Activated CD8-positive, alpha-beta memory T cell treated with anti-CD3 and anti-CD28 coated beads, Interleukin-2, amount 50 U/mL, for 1 hour (primary cell): ENCODE results near the gene KICS2.
"Not testable (repeated sequence)": the region's sequence is repeated elsewhere in the genome, so short reads cannot be mapped to it uniquely, and the experiment has no call there.

ENCODE experiments used
- DNase-seq: peaks from one replicate; pipeline ENCODE4 v3.0.0-alpha.2; 2020; ENCODE audit errors: extremely low read depth

The KICS2 gene

DNA sequence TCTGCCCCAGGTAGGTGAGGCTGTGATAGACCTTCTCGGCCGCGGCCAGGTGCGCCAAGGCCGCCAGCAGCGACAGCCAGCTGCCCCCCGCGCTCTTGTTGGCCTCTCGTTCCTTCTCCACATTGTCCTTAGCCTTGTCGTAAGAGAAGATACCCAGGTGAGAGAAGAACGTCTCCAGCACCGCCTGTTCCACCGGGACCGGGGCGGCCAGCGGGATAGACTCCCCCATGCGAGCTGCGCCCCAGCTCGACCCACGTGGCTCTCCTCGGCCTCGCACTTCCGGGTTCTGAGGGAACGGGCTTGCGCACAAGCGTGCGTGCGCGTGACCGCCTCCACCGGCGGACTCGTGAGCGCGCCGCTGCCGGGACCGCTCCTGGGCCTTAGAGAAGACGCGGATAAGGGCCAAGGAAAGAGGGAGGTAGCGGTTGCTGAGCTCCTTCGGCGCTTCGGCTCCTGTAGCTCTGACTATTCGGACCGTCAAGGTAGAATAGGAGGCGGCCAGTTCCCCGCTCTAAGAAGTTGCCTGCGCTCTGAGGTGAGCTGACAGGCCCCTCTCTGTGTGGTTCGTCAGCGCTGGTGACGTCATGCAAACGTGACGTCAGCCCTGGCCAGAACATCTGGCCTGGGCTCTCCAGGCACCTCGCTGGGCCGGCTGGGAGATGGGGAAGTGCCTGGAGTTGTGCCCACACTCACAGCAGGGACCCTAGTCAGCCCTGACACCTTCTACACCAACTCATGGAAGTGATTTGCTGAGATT, at the start of gene KICS2:
Gene KICS2, minus strand, starts transcription at position 288 of the 757 bp plus-strand sequence. Its CDS starts 59 bp downstream, at position 229.
- peak; percentile 68 for DNase-seq

GRCh38 chr12:64270411-64270810, 48.3 kb upstream of the KICS2 start:
- DNase-seq: no peak

- no peak for DNase-seq
Measured at GRCh38 chr12:64269161-64269560, 47.1 kb upstream of the KICS2 start.

DNA sequence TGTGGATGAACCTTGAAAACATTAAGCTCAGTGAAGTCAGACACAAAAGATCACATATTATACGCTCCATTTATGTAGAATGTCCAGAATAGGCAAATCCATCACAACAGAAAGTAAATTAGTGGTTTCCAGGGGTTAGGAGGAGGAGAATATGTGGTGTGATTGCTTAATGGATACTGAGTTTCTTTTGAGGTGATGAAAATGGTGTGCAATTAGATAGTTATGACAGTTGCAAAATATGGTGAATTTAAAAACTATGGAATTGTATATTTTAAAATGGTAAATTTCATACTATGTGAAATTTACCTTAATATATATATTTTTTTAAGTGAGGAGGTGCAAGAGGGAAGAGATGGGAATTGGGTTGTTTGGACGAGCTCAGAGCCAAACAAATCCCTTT, 46.3 kb upstream of the KICS2 start:
- no peak for DNase-seq

DNA sequence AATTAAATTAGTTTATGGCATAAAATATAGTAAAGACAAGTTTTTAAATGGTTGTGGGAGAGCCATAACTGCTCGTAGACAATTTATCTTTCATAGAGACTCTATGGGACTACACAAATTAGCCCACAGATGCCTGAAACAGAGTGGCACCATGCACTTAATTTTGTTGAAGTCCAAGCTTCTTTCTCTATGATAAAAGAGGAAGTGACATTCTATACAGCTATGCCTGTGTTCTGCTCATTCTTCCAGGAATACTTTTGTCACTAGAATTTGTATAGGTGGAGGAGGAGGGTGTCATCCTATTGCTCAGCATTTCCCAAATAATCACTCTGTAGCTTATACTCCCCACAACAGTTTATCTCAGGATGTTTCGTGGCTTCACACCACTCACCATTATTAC, 43.7 kb upstream of the KICS2 start:
- no peak for DNase-seq

DNA sequence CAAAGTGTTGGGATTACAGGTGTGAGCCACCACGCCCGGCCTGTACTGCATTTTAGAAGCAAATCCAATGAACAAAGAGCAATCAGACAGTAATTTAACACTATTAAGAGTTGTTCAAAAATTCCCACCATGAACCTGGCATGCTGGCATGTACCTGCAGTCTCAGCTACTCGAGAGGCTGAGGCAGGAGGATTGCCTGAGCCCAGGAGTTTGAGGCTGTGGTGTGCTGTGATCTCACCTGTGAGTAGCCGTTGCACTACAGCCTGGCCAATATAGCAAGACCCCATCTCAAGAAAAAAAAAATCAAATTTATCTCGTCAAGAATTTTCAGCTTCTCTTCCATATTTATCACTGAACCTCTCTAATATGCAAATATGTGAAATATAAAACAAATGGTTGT, 39.7 kb upstream of the KICS2 start:
- DNase-seq: no peak

DNA sequence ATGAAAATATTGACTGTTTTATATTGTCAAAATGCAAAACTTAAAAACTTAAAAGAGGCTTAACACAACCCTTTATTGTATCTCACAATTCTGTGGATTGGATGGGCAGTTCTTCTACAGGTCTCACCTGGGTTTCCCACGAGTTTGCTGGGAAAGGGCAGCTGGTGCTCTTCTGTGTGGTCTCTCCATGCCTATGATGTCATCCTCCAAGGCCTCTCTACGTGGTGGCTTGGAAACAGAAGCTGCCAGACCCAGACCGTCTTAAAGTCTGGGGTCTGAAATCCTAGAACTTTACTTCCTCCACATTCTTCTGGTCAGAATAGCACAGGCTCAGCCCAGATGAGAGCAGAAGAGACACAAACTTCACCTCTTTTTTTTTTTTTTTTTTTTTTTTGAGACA, 36.5 kb upstream of the KICS2 start:
- DNase-seq: no peak

GRCh38 chr12:64256166-64256800, 34.2 kb upstream of the KICS2 start:
- no peak for DNase-seq

DNA sequence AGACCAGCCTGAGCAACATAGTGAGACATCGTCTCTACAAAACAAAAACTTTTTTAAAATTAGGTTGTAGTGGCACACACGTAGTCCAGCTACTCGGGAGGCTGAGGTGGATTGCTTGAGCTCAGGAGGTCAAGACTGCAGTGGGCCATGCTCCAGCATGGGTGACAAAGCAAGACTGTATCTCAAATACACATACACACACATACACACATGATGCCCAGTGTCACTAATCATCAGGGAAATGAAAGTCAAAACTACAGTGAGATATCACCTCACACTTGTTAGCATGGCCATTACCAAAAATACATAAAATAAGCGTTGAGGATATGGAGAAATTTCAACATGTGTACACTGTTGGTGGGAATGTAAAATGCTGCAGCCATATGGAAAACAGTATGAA, 33.2 kb upstream of the KICS2 start:
- DNase-seq: no peak

DNA sequence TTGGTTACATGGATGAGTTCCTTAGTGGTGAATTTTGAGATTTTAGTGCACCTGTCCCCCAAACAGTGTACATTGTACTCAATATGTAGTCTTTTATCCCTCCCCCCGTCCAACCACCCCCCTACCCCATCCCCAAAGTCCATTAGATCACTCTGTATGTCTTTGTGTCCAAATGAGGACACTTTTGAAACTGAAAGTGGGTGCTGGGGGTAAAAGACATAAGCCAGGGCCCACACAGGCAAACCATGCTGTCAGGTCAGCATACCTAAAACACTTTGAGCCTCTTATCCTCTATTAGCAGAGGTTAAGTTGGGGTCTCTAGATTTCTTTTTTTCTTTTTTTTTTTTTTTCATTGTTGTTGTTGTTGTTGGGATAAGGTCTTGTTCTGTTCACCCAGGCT, 31.3 kb upstream of the KICS2 start:
- no peak for DNase-seq

- no peak for DNase-seq
Measured at GRCh38 chr12:64252681-64253080, 30.6 kb upstream of the KICS2 start.

GRCh38 chr12:64243809-64244208, 21.7 kb upstream of the KICS2 start:
- no peak for DNase-seq

GRCh38 chr12:64240781-64241180, 18.7 kb upstream of the KICS2 start:
- no peak for DNase-seq

- DNase-seq: no peak
Measured at GRCh38 chr12:64237382-64237781, 15.3 kb upstream of the KICS2 start.

DNA sequence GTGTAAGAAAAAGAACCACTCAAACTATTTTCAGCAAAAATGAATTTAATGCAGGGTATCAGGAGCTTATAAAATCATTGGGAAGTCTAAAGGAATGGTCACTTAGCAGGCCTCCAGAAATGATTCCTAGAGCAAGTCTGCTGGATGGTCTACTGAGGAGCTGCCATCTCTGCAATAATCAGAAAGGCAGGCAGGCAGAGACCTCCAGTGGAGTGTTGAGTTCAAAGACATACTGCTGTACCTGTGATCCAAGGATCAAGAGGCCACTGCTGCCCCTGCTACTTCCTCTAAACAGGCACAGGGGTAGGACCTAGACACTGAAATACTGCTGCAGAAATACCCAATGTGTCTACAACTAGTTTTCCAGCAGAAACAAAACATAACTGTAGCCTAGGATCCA, 14.5 kb upstream of the KICS2 start:
- DNase-seq: no peak

GRCh38 chr12:64232196-64232595, 10.1 kb upstream of the KICS2 start:
- no peak for DNase-seq

- DNase-seq: no peak
Measured at GRCh38 chr12:64229796-64230195, 7.7 kb upstream of the KICS2 start.

DNA sequence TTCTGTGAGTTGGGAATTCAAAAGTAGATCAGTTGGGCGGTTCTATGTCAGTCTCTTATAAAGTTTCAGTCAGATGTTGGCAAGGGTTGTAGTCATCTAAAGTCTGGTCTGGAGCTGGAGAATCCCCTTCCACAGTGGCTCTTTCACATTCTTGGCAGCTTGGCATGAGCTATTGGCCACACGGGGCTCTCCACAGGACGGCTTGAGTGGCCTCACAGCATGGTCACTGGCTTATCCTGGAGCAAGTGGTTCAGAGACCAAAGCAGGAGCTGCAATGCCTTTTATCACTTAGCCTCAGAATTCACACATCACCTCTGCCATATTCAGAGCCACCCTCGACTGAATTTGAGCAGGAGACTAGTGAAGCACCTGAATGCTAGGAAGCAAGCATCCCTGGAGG, 7.1 kb upstream of the KICS2 start:
- no peak for DNase-seq

GRCh38 chr12:64225626-64226025, 3.5 kb upstream of the KICS2 start:
- DNase-seq: no peak

GRCh38 chr12:64221651-64222008, 466 bp downstream of the KICS2 start:
- DNase-seq: no peak

DNA sequence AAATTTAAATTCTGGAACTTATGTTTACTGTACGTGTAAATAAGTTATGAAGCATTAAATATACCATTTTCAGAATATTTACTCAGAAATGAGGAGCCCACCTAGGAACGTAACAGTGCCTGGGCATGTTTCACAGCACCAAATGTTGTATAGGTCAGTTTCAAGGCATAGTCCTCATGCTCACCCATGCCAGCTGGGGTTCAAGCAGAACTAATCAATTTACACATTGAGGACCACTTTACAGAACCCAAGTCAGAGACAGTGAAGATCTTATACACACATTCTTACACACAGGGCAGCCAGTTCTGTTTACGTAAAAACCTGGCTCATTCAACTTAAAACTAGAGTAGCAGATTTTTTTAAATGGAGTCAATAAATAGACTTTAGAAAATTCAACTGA, 2.0 kb downstream of the KICS2 start:
- no peak for DNase-seq

GRCh38 chr12:64219145-64219544, 3.0 kb downstream of the KICS2 start:
- DNase-seq: no peak

GRCh38 chr12:64218597-64218996, 3.5 kb downstream of the KICS2 start:
- no peak for DNase-seq

- DNase-seq: not testable (repeated sequence)
Measured at GRCh38 chr12:64217643-64218042, 4.5 kb downstream of the KICS2 start.
